ENCODE data around the gene TMEM41A.
"Not testable (repeated sequence)": the region's sequence is repeated elsewhere in the genome, so short reads cannot be mapped to it uniquely, and the experiment has no call there.

The TMEM41A gene

DNA sequence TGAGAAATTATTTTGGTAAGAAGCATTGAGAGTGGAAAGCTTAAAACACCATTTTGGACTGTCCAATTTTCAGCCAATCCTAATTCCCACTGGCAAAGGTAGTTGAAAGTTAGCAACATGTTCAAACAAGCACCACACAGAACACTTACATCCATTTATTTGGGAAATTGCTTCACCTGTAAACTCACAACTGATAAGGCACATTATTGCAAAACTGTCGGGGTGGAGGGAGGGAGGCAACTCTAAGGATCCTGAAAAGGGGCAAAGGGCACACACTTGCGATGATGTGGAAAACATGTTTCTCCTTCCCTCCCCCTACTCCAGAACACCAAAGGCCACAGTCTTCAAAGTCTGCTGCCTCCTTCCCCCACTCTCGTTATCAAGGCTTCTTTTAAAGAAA is 9.4 kb downstream of the TMEM41A start:
- no peak for DNase-seq

DNA sequence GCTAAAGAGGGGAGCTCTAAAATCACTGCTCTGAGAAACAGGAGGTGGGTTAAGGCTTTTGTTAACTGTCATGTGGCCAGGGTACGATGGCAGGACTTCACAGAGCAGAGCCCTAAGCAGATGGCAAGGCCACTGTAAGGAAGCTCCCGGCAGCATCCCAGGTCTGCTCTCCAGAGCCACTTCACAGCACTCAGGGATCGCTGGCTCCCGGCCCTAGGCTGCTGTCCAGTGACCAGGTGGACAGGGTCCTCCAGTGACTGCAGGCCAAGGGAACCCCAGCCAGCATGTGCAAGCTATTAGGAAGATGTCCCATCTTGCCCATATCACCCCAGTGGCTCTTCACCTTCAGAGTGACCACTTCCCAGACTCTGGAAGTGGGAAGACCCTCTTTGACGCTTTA is 10.4 kb downstream of the TMEM41A start:
- DNase-seq: no peak

DNA sequence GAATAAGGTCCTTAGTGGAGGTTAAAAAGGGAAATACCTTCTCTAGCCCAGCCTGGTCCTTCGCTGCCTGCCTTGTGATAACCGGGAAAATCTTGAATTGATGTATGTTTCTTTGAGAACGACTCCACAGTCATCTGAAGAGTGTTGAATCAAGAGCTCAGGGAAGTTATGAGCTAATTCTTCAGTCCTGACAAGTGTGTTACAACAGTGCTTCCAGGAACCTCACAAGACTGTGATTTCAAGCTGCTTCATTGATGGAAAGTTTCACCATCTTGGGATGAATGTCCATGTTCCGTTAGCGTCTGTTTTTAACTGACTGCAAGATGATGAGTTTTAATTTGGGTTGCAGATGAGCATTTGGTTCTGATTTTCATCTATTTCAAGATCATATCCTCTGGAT is 12.4 kb downstream of the TMEM41A start:
- DNase-seq: no peak

DNA sequence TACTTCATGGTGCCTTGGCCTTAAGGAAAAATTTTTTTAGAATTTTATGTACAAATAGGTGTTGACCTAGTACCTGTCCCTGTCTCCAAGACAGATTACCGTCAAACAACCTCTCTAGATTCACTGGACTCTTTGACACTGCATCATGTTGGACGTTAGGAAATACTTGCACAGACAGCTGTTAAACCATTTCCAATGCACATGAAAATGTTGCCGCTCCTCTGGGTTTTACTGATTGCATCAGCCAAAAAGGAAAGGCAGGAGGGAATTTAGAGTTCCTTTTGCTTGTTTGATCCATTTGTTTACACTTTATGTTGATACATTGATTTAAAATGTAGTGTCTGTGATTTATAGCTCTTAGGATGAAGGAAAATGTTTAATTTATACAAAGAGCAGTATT is 14.5 kb downstream of the TMEM41A start:
- DNase-seq: no peak

DNA sequence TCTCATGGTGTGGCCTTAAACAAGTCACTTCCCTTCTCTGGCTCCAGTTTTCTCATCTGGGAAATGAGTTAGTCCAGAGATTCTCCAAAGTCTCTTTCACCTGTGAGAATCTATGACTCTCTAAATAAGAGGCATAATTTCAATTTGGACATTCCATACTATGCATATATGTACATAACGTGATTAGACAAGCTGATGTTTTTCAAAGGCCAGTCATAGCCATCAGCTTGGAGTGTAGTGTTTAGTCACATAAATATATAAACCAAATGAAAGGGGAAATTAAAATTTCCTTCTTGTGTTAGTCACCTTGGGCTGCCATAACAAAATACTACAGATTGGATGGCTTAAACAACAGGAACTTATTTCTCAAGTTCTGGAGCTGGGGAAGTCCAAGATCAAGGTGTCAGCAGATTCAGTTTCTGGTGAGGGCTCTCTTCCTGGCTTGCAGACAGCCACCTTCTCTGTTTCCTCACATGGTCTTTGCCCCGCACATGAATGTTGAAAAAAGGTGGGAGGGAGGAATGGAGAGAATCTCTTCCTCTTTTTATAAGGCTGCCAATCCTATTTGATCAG is 19.4 kb downstream of the TMEM41A start:
- DNase-seq: no peak

DNA sequence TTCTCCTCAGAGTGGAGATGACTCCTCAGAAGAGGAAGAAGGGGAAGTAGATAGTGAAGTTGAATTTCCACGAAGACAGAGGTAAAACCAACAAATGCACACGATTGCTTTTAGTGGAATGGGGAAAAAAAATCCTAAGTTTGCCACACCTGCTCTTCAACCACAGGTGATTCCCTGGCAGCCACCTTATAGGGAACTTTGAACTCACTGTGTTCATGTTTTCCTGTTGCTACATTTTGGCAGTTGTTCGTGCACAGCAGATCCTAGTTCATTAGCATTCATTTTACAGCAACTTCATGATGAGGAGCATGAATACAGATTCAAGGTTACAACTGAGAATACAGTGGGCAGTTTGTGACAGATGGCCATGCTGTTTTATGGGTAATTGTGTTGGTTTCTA is 21.5 kb downstream of the TMEM41A start:
- no peak for DNase-seq

DNA sequence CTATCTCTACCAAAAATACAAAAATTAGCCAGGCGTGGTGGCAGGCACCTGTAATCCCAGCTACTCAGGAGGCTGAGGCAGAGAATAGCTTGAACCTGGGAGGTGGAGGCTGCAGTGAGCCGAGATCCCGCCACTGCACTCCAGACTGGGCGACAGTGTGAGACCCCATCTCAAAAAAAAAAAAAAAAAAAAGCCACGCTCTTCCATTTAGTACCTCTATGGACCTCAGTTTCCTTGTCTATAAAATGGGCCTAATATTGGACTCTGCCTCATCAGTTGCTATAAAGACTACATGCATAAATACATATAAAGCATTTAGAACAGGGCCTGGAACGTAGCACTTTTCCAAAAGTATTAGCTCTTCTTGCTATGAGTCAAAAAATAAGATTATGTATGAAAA is 23.9 kb downstream of the TMEM41A start:
- DNase-seq: not testable (repeated sequence)

DNA sequence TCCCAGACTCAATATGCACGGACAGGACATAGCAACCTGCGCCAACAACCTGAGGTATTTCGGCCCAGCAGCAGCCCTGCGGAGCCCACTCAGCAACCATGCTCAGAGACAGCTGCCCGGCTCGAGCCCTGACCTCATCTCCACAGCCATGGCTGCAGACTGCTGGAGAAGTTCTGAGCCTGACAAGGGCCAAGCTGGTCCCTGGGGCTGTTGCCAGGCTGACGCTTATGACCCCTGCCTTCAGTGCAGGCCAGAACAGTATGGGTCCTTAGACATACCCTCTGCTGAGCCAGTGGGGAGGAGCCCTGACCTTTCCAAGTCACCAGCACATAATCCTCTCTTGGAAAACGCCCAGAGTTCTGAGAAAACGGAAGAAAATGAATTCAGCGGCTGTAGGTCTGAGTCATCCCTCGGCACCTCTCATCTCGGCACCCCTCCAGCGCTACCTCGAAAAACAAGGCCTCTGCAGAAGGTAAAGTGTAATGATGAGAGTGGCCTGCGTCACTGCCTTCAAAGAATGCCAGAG is 25.5 kb downstream of the TMEM41A start:
- peak in 12 of 56 donors; percentile 2 to 30 (median 7) for DNase-seq

DNA sequence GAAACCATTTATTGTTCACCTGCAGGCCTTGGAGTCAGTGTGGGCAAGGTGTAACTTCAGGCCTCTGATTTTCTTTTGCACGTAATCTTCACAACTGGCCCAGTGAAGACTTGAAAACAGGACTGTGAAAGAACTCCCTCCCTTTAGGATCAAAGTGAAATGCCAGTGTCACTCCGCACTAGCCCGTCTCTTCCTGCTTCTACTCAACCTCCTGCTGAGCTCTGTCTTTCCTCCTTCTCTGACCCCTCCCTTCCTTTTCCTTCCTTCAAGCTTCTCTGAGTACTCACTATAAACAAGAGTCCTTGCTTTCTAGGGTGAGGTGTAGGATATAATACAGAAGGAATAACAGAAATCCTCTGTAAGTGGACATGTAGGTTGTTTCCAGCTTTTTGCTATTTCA is 28.5 kb downstream of the TMEM41A start:
- no peak for DNase-seq

DNA sequence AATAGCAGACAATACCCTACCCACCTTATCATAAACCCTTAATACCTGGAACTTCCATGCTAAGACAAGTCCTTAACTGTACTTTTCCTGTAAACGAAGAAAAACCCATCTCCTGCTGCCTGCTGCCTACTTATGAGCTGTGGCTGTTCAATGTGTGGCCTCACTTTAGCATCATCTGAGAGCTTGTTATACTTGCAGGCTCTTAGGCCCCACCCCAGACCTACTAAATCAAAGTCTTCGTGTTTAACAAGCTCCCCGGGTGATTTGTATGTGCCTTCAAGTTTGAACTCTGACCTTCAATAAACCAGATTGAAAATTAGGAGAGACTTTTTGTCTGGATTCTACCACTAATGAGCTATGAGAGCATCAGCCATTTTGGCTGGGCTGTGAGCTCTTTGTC is 29.3 kb downstream of the TMEM41A start:
- no peak for DNase-seq

DNA sequence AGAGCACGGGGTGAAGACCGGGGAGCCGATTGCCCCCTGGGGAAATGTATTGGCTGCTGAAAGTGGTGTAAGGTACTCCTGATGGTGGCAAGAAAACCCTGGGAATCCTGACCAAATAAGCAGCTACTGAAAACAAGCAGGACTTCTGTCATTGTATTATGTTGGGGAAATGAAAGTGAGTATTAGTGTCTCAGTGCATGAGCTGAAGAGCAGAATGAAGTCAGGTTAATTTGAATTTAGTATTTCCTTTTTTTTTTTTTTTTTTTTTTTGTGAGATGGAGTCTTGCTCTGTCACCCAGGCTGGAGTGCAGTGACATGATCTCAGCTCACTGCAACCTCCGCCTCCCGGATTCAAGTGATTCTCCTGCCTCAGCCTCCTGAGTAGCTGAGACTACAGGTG is 32.7 kb downstream of the TMEM41A start:
- DNase-seq: not testable (repeated sequence)

DNA sequence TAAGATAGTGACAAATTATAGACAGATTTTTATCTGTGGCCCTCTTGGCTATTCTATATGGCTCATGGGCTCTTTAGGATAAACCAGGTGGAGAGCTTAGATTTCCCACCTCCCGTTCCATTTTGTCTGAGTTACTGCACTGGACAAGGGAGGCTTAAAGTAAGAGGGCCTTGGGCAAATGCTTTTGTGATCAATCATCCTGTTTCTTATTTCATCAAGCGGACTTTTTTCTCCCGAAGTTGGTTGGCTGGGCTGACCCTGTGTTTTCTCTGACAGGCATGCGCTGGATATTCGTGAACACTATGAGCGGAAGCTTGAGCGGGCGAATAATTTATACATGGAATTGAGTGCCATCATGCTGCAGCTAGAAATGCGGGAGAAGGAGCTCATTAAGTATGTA is 33.4 kb downstream of the TMEM41A start:
- DNase-seq: no peak

DNA sequence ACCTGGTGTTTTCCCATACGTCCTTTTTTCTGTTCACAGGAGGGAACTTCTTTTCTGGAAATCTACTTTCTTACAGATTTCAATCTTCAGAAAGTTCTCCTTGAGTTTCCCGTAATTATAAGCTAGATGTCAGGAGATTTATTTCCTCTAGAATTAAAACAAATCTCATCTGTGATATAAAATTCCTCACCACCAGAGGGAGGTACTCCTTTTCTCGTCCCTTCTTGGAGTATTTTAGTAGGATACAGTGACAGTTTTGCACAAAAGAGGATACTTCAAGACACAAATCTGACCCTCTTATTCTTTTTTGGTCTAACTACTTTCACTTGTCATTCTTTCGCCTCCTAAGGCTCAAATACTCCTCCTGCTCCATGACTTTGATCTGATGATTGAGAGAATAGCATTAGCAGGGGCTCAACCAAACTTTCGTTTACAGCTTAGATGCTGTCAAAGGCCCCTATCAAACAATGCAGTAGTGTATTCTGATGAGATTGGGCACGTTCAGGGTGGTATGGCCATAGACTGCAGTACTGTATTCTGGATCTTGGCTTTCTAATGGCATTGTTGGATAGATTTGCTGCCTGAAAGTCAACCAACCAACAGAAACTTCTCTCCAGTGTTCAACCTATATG is 38.0 kb downstream of the TMEM41A start:
- DNase-seq: no peak

DNA sequence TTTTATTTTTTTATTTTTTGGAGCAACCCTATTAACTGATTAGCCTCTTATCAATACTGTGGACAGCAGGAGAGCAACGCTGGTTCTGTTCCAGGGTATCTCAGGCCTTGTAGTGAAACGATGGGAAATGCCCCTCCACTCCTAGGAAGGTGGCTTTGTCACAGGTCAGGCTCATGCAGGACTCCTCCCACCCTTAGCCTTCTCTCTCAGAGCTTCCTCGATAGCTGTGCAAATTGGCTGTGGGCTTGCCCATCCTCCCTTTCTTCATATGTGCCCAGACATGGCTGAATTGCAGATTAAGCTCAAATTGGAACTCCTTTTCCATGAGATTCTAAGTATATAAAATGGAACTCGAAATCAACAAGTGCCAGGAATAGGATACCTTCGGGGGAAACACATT is 38.5 kb downstream of the TMEM41A start:
- no peak for DNase-seq

DNA sequence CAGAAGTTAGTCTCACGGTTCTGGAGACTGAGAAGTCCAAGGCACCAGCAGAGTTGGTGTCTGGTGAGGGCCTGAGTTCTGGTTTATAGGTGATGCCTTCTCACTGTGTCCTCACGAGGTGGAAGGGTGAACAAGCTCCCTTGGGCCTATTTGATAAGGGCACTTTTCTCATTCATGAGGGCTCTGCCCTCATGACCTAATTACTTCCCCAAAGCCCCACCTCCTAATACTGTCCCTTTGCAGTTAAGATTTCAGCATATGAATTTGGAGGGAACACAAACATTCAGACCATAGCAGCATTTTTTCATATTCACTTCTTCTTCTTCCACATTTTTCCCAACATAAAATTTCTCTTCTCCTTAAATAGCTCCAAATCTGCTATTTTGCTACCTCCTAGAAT is 41.5 kb downstream of the TMEM41A start:
- no peak for DNase-seq

DNA sequence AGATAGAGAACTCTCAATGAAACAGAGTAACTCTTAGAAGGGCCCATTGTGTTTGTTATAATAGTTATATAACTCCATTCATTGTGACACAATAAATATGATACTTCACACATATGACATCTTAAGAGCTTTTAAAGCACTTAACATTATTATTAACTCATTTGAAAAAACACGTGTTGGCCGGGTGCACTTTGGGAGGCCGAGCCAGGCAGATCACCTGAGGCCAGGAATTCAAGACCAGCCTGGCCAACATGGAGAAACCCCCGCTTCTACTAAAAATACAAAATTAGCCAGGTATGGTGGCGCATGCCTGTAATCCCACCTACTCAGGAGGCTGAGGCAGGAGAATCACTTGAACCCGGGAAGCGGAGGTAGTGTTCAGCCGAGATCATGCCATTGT is 47.4 kb downstream of the TMEM41A start:
- not testable (repeated sequence) for DNase-seq

DNA sequence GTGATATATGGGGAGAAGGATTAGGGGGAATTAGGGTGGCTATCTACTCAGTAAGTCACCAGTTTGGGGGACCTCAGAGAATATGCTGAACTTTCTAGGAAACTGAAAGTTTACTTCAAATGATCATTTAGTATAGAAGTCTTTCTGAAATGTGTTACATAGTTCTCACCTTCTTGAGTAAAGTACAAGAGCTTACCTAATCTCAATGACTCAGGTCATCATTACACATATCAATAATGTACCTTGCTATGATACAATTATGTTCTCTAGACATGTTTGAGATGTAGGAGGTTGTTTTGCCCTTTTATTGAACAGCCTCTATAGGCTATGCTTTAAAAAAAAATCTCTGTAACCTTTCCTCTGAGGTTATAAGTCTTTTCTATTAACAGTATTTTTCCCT is 50.7 kb downstream of the TMEM41A start:
- no peak for DNase-seq

DNA sequence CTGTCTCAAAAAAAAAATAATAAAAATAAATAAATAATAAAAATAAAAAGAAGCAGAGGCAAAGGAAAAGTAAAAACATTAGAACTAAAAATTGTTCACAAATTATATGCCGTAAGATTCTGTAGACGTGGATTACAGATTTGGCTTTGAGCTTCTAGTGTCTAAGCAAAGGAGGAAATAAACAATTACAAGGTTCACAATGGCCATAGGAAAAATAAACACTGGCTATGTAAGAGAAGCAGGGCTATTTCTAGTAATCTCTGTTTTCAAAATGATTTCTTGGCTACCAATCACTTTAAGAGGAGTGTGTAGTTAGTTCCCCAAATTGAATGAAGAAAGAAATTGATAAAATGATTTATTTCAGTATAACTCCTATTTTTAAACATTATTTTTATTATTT is 54.5 kb downstream of the TMEM41A start:
- no peak for DNase-seq

DNA sequence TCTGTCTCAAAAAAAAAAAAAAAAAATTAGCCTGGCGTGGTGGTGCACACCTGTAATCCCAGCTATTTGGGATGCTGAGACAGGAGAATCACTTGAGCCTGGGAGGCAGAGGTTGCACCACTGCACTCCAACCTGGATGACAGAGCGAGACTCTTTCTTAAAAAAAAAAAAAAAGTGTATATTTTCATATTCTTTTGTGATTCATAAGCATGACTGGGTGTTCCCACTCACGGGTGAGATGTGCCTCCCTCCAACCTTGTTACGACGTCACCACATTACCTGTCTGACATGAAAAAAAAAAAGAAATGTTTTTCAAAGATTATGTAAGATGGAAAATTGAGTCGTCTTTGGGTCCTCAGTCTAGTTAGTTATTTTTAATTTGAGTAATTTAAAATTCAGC is 56.8 kb downstream of the TMEM41A start:
- DNase-seq: peak in 10 of 56 donors; percentile 7 to 48 (median 27)

DNA sequence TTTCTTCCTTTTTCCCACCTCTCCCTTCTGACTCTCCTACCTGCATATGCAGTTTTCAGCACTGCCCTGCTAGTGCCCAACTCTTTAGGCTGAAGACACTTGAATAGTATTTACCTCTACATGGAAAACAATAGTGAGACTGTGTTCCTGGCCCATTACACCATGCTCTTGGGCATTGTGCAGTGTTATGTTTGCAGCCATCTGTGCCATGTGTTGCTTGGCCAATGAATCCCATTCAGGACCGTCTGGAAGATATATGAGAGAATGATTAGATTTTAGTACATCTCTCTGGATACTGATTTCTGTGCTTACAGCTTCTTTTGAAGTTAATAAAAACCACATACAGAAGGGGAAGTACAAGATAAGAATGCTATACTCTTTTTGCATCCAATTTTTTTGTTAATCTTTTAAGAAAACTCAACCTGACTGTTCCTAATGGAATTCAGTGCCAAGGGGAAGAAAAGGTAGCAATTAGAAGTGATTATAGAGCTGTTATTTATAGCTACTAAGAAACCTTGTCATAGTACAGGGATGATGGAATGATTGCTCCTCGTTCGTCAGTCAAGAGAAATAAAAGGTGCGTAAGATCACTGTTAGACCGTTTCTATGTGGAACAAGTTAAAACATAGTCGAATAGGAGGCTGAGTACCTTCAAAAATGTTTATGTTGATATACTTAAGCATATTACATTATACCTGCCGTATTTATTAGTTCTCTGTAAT is 58.9 kb downstream of the TMEM41A start:
- peak in 7 of 56 donors; percentile 2 to 20 (median 7) for DNase-seq

Measured in nucleus accumbens (tissue), 56 donors.